HG03439 (cell line): ENCODE data around the gene RITA1.
A peak's percentile ranks its signal among the peaks of the same experiment; 100 is the strongest.

ENCODE experiments used
- ATAC-seq: cut with Tn5 transposase; IDR thresholded peaks from one replicate; pipeline ENCODE4 v1.9.1; 2021; ENCODE audit warnings: mild to moderate bottlenecking, moderate library complexity; ENCODE audit not compliant: unreplicated experiment

RITA1 gene

DNA sequence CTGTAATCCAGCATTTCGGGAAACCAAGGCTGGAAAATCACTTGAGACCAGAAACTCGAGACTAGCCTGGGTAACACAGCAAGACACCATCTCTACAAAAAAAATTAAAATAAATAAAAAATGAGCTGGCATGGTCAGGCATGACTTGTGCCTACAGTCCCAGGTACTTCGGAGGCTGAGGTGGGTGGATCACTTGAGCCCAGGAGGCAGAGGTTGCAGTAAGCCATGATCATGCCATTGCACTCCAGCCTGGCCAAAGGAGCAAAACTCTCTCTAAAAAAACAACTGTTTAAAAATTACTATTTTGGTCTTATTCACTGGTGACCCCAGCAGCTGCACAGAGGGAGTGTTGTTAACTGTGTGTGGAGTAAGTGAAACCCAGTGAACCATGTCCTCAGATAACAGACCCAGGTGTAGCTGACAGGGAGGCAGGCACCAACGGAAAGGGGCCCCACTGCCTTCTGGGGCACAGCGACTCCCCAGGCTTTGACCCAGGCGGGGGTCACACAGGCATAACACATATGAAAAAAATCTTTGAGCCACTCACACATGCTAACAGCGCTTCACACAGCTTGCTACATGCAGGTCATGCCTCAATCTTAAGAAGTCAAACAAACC, 12.3 kb upstream of the RITA1 start:
- ATAC-seq = peak; percentile 41

DNA sequence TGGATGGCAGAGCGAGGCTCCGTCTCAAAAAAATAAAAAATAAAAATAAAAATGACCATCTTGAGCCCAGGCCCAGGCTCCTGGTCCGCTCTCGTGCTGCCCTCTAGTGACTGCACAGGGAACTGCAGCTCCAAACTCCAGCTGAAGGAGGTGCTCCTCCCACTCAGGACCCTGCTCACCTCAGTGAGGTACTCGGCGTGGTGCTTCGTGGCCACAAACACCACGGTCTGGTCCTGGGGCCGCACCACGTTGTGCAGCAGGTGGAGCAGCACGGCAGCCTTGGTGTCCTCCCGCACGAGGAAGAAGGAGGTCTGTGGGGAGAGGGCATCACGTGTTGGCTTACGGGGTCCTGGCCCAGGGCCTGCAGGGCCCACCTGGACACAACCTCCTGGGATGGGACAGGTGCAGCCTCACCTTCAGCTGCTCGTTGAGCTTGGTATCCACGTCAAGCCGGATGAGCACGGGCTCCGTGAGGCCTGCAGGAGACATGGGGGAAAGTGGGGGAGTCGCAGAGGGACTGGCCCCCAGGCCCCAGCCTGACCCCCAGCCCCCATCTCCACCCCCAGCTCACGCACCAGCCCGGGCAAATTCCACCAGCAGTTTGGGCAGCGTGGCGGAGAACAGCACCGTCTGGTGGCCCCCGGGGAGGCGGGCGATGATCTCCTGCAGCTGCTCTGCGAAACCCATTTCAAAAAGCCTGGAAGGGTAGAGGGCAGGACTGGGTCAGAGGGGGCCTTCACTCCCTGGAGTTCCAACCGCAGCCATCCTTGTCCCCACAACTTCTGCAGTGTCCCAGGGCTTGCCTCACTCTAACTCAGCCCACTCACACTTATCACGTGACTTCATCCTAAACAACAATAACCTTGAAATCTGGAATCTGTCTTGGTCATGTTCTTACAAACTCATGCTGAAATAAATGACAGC, 10.8 kb upstream of the RITA1 start:
- peak; percentile 55 for ATAC-seq

- no peak for ATAC-seq
Measured at GRCh38 chr12:113179023-113179422, 6.5 kb upstream of the RITA1 start.

DNA sequence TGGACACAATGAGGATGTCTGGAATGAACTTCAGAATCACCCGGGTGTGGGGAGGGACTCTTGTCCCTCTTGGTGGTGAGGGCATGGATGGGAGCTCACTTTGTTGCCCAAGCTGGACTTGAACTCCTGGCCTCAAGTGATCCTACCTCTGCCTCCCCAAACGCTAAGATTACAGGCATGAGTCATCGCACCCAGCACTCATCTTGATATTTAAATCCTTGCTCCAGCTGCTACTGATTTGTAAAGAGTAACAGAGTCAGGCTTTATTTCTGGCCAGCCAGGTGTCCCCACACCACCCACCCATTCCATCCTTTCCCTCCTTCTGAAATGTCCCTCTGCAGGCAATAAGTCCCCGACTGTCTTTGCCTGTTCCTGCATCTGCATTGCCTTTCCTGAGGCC, 5.2 kb upstream of the RITA1 start:
- no peak for ATAC-seq

DNA sequence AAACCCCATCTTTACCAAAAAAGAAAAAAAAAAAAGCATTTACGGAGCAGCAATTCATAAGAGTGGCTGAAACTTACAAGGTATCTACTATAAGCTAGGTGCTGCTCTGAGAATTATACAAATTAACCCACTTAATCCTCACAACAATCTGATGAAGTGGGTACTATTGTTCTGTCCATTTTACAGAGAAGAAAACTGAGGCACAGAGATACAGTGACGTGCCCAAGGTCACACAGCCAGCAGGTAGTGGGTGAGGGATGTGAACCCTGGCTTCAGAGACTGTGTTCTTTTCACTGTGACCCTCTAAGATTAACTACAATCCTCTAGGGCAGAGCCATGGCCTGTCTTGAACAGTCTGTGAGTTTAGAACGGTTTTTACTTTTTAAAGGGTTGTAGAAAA, 3.5 kb upstream of the RITA1 start:
- ATAC-seq = no peak

DNA sequence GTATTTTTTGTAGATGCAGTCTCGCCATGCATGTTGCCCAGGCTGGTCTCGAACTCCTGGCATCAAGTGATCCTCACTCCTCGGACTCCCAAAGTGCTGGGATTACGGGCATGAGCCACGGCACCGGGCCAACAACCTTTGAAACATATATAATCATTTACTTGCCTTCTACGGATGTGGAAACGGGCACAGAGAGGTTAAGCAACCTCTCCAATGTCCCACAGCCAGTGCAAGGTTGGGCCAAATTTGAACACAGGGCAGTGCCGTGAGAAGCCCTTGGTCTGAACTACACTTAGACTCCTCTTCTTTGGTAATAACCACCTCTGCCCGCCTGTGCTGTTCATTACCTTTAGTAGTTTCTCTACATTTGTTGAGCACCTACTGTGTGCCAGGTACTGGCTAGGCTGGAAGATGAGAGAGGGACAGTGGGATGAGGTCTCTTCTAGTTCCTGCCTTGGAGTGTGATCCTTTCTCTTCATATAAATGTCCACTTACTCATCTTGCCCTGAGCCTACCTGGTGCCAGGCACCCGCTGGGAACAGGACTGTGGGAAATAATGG, 2.4 kb upstream of the RITA1 start:
- no peak for ATAC-seq

DNA sequence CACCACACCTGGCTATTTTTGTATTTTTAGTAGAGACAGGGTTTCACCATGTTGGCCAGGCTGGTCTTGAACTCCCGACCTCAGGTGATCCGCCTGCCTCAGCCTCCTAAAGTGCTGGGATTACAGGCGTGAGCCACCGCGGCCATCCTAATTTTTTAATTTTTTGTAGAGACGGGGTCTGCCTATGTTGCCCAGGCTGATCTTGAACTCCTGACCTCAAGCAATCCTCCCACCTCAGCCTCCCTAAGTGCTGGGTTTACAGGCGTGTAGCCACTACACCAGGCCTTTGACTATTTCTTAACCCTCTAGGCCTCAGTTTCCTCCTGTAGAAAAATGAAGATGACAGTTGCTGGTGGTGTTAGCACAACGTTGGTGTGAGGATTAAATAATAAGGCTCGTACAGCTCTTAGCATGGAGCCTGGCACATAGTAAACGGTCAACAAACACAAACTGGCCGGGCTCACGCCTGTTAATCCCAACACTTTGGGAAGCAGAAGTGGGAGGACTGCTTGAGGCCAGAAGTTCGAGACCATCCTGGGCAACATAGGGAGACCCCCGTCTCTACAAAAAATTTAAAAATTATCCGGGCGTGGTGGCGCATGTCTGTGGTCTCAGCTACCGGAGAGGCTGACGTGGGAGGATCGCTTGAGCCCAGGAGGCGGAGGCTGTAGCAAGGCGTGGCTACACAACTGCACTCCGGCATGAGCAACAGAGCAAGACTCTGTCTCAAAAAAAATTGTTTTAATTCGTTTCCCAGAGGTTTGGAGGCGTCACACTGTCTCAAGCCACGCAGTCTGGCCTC, 1.2 kb upstream of the RITA1 start:
- ATAC-seq = peak; percentile 43

DNA sequence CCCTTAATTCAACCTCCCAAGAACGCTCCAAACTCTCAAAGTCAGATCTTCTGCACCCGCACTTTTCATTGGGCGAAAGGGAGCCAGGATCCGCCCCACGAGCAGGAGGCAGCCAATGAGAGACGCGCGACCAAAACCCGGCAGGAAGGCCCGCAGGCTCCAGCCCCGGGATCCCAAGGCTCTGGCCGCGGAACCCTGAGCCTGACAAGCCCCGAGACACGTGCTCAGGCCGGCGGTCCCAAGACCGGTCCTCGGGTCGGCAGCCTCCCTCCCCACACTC, 681 bp upstream of the RITA1 start:
- peak; percentile 78 for ATAC-seq

GRCh38 chr12:113186033-113186365, 478 bp downstream of the RITA1 start:
- no peak for ATAC-seq

- no peak for ATAC-seq
Measured at GRCh38 chr12:113186666-113187325, 1.3 kb downstream of the RITA1 start.

DNA sequence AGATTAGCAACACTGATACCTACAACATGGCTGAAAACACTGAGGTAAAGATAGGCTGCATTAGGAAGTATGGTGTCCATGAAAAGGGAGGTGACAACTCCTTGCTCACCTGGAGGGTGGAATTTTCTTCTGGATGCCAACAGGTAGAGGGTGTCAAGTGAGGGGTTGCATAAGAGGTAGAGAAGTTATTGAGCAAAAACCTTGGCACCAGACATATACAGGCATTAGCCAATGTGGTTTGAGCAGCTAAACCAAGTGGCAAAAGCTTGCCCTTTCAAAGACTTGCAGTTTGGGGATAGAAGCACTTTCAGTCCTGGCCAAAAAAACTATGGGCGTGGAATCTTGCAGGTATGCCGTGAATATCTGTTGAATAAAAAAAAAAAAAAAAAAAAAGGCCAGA, 3.8 kb downstream of the RITA1 start:
- ATAC-seq = no peak

- no peak for ATAC-seq
Measured at GRCh38 chr12:113190761-113191160, 5.2 kb downstream of the RITA1 start.

- ATAC-seq = no peak
Measured at GRCh38 chr12:113191227-113191626, 5.7 kb downstream of the RITA1 start.

- ATAC-seq = no peak
Measured at GRCh38 chr12:113194971-113195391, 9.5 kb downstream of the RITA1 start.

- no peak for ATAC-seq
Measured at GRCh38 chr12:113195598-113195997, 10.1 kb downstream of the RITA1 start.

- ATAC-seq = no peak
Measured at GRCh38 chr12:113196582-113196981, 11.1 kb downstream of the RITA1 start.

DNA sequence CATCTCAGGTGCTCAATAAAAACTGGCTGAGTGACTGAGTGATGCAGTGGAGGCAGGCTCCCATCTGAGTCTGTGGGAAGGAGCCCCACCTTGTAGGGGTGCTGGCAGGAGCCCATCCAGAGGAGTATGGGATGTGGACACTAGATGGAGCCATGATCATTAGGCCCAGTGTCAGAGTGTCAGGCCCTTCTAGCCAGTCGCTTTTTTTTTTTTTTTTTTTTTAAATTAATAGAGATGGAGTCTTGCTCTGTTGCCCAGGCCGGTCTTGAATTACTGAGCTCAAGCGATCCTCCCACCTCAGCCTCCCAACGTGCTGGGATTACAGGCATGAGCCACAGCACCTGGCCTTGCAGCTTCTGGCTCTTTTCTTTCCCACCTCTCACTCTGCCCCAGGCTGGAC, 11.5 kb downstream of the RITA1 start:
- ATAC-seq = peak; percentile 63

DNA sequence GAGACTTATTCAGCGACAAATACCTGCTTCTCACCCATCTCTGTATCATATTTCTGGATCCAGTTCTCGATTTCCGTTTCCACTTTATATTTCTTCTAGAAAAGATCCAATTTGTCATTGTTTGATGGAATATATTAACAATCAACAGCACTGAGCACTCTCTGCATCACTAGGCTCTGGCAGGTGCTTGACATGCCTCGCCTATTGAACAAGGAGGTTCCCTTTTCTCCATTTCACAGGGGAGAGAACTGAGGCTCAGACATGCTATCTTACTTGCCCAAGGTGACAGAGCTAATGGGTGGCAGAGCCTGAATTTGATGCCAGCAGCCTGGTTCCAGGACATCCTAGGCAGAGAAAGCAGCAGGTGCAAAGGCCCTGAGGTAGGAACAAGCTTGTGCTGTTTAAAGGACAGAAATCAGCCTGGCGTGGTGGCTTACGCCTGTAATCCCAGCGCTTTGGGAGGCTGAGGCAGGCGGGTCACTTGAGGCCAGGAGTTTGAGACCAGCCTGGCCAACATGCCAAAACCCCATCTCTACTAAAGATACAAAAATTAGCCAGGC, 12.1 kb downstream of the RITA1 start:
- ATAC-seq = no peak

GRCh38 chr12:113198296-113198695, 12.8 kb downstream of the RITA1 start:
- ATAC-seq = no peak

DNA sequence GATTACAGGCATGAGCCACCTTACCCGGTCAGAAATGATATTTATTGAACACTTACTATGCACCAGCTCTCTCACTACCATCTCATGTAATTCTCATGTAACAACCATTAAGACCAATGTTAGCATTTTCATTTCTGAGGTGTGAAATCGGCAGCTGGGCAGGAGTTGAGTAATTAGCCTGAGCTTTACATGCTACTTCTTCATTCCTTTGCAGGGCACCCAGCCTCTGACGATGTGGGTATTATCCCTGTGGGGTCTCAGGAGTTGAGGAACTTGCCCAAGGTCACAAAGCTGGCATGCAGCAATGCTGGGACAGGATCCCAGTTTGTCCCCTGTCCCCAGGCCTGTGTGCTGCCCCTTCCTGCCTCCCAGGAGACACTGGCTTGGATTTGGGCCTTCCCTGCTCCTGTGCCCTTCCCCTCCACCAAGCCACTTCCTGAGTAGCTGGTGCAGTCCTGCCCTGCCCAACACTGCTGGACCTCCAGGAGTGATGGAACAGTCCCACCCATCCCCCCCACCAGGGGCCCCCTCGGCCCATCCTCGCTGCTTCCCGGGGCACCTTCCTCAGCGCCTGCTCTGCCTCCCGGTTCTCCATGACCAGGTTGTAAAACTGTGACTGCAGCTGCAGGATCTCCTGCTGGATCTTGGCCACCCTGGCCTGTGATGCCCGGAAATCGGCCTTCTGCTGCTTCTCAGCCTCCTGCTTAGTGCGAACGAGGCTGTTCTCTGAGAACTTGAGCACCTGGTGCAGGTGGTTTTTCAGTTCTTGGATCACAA, 14.7 kb downstream of the RITA1 start:
- no peak for ATAC-seq
